ENCODE data around the gene VEPH1. TPM values are rescaled to one million over a fixed set of nuclear protein-coding genes. Genes with fewer than 3 reads are reported as not detected.

VEPH1 gene
- total and polyA plus RNA-seq, 2 donors (not counting 1 experiment from before 2014, with no cell fraction given), result not detected

DNA sequence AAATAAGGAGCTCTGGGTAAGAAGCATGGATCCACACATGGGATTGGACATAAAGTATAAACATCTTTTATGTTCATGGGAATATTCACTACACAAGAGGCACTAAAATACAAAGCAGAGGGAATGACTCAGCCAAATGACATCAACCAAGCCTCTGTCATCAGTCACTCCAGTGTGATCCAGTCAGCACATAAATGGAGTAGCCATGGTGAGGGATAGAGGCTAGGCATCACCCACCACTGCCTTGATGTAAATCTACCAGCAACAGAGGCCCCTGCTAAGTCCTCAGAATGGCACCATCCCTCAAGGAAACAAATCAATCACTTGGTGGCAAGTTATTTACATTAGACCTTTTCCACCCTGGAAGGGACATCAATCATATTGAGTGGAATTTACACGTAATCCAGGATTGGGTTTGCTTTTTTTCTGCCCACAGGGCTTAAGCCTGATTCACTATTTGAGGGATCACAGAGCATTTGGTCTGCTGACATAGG lies 27.2 kb downstream of the VEPH1 start:
- Histone ChIP-seq H3K9ac (ENCODE audit: low read length) (no peak overlapping the region), H2AFZ (ENCODE audit: insufficient read depth, low read depth, low read length, poor library complexity, severe bottlenecking) (no peak overlapping the region), H3K27me3 (replicated peaks in 1 of 4; ENCODE audit: control extremely low read depth in 1 of 4, control insufficient read depth in 3 of 4, insufficient read depth in 4 of 4, low read length in 3 of 4) (no peaks in the 10 kb centered on the region), H3K79me2 (ENCODE audit: control insufficient read depth, insufficient read depth, low read length) (no peaks in the 10 kb centered on the region), H3K36me3 (replicated peaks in 1 of 2; ENCODE audit: control extremely low read depth in 1 of 2, control insufficient read depth in 1 of 2, extremely low read depth in 1 of 2, insufficient read depth in 2 of 2, low read length in 1 of 2) (no peaks in the 10 kb centered on the region), H3K4me3 (ENCODE audit: control extremely low read depth in 1 of 5, extremely low read depth in 1 of 5, insufficient read depth in 1 of 5, low read depth in 2 of 5, low read length in 4 of 5) (no peak overlapping the region), H4K20me1 (ENCODE audit: control insufficient read depth, insufficient read depth, low read length, poor library complexity, severe bottlenecking) (no peaks in the 10 kb centered on the region), H3K4me1 (ENCODE audit: control insufficient read depth in 2 of 2, insufficient read depth in 2 of 2, low read length in 2 of 2) (no peaks in the 10 kb centered on the region), H3K4me2 (replicated peaks; ENCODE audit: low read depth, low read length, poor library complexity, severe bottlenecking) (no peak overlapping the region), H3K9me3 (ENCODE audit: control extremely low read depth in 1 of 3, control insufficient read depth in 2 of 3, insufficient read depth in 1 of 3, low read length in 2 of 3) (no peaks in the 10 kb centered on the region), H3K27ac (ENCODE audit: low read length in 2 of 2) (no peak overlapping the region)
- no peak for TF ChIP-seq EZH2 (IDR thresholded peaks at IDR 0.05; ENCODE audit: borderline replicate concordance, insufficient read depth, low read depth, low read length, poor library complexity, severe bottlenecking)
- TF ChIP-seq, protein P1, sequence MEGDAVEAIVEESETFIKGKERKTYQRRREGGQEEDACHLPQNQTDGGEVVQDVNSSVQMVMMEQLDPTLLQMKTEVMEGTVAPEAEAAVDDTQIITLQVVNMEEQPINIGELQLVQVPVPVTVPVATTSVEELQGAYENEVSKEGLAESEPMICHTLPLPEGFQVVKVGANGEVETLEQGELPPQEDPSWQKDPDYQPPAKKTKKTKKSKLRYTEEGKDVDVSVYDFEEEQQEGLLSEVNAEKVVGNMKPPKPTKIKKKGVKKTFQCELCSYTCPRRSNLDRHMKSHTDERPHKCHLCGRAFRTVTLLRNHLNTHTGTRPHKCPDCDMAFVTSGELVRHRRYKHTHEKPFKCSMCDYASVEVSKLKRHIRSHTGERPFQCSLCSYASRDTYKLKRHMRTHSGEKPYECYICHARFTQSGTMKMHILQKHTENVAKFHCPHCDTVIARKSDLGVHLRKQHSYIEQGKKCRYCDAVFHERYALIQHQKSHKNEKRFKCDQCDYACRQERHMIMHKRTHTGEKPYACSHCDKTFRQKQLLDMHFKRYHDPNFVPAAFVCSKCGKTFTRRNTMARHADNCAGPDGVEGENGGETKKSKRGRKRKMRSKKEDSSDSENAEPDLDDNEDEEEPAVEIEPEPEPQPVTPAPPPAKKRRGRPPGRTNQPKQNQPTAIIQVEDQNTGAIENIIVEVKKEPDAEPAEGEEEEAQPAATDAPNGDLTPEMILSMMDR (IDR thresholded peaks at IDR 0.05), result no peak
- ChIA-PET CTCF (no interaction called here), POLR2A (no interaction called here)
- no peak for ATAC-seq (ENCODE audit: low read depth)
- Mint-ChIP-seq H3K9me3 (ENCODE audit: insufficient read depth) (no peaks in the 10 kb centered on the region), H3K4me1 (no peaks in the 10 kb centered on the region), H3K4me3 (no peak overlapping the region), H3K27ac (no peak overlapping the region), H3K27me3 (peaks cover 9% of the 10 kb centered on the region)
- intact Hi-C loops (cut with micrococcal nuclease), result no loop called here
- WGBS (ENCODE audit: insufficient coverage), result 60% methylated on average over 1 of the region's 1 CpG
- no peak for DNase-seq

DNA sequence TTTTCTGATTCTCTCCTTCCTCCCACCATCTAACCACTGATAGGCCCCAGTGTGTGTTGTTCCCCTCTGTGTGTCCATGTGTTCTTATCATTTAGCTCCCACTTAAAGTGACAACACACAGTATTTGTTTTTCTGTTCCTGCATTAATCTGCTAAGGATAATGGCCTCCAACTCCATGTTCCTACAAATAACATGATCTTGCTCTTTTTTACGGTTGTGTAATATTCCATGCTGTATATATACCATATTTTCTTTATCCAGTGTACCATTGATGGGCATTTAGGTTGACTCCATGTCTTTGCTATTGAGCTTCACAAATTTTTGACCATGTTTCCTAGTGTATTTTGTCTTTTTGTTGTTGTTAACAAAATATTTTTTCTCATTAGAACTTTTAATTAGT lies 30.6 kb downstream of the VEPH1 start:
- Histone ChIP-seq H4K20me1 (ENCODE audit: control insufficient read depth, insufficient read depth, low read length, poor library complexity, severe bottlenecking) (no peaks in the 10 kb centered on the region), H3K36me3 (replicated peaks in 1 of 2; ENCODE audit: control extremely low read depth in 1 of 2, control insufficient read depth in 1 of 2, extremely low read depth in 1 of 2, insufficient read depth in 2 of 2, low read length in 1 of 2) (no peaks in the 10 kb centered on the region), H3K27ac (ENCODE audit: low read length in 2 of 2) (no peak overlapping the region), H3K9me3 (ENCODE audit: control extremely low read depth in 1 of 3, control insufficient read depth in 2 of 3, insufficient read depth in 1 of 3, low read length in 2 of 3) (no peaks in the 10 kb centered on the region), H3K4me1 (ENCODE audit: control insufficient read depth in 2 of 2, insufficient read depth in 2 of 2, low read length in 2 of 2) (no peaks in the 10 kb centered on the region), H2AFZ (ENCODE audit: insufficient read depth, low read depth, low read length, poor library complexity, severe bottlenecking) (no peak overlapping the region), H3K4me3 (ENCODE audit: control extremely low read depth in 1 of 5, extremely low read depth in 1 of 5, insufficient read depth in 1 of 5, low read depth in 2 of 5, low read length in 4 of 5) (no peak overlapping the region), H3K4me2 (replicated peaks; ENCODE audit: low read depth, low read length, poor library complexity, severe bottlenecking) (no peak overlapping the region), H3K27me3 (replicated peaks in 1 of 4; ENCODE audit: control extremely low read depth in 1 of 4, control insufficient read depth in 3 of 4, insufficient read depth in 4 of 4, low read length in 3 of 4) (no peaks in the 10 kb centered on the region), H3K79me2 (ENCODE audit: control insufficient read depth, insufficient read depth, low read length) (no peaks in the 10 kb centered on the region), H3K9ac (ENCODE audit: low read length) (no peak overlapping the region)
- DNase-seq (no peak), ATAC-seq (ENCODE audit: low read depth) (no peak)
- H3K4me3 Mint-ChIP-seq, result no peak overlapping the region
- H3K27me3 Mint-ChIP-seq, result peaks cover 6% of the 10 kb centered on the region
- TF ChIP-seq, protein P1 (IDR thresholded peaks at IDR 0.05), result no peak
- TF ChIP-seq EZH2 (IDR thresholded peaks at IDR 0.05; ENCODE audit: borderline replicate concordance, insufficient read depth, low read depth, low read length, poor library complexity, severe bottlenecking), result no peak
- WGBS (ENCODE audit: insufficient coverage), result no CpG with 5 or more reads among the region's 1 CpG
- H3K9me3 Mint-ChIP-seq (ENCODE audit: insufficient read depth), result no peaks in the 10 kb centered on the region
- POLR2A ChIA-PET, result no interaction called here
- no peak overlapping the region for H3K27ac Mint-ChIP-seq
- intact Hi-C loops (cut with micrococcal nuclease), result no loop called here
- H3K4me1 Mint-ChIP-seq, result no peaks in the 10 kb centered on the region
- CTCF ChIA-PET, result no interaction called here

Data from B cell (primary cell).